ENCODE measurements around the gene ATP6V1B1. TPM values are rescaled to one million over a fixed set of nuclear protein-coding genes. Genes with fewer than 3 reads are reported as not detected.

ATP6V1B1 gene
- total RNA-seq, 4 donors from 2014 or later = 0.97 to 1.2 TPM; not detected in 2

GRCh38 chr2:70904371-70905216 is 31.1 kb upstream of the ATP6V1B1 start:
- TF ChIP-seq CTCF (IDR thresholded peaks at IDR 0.05) (no peak), POLR2A (IDR thresholded peaks at IDR 0.05) (no peak)
- Histone ChIP-seq H3K4me1 (peaks cover 14 to 38% (median 23%) of the 10 kb centered on the region in 3 donors), H3K36me3 (no peaks in the 10 kb centered on the region), H3K4me3 (no peak overlapping the region), H3K27ac (peak overlapping the region in 1 of 4 donors; percentile 3), H3K9me3 (no peaks in the 10 kb centered on the region), H3K27me3 (peaks cover 0 to 100% (median 16%) of the 10 kb centered on the region in 4 donors)
- 67 to 68% methylated on average over 13 to 19 of the region's 56 CpGs for WGBS, 2 donors
- DNase-seq = no peak
- intact Hi-C loops (cut with DNase I) = no loop called here

GRCh38 chr2:70905443-70906421 is 30.0 kb upstream of the ATP6V1B1 start:
- peaks cover 0 to 100% (median 17%) of the 10 kb centered on the region in 4 donors for H3K27me3 ChIP-seq
- intact Hi-C loops (cut with DNase I) = no loop called here

GRCh38 chr2:70906439-70907005 is 29.2 kb upstream of the ATP6V1B1 start:
- intact Hi-C loops (cut with DNase I) = no loop called here
- no peak for DNase-seq
- H3K4me1 ChIP-seq = peaks cover 4 to 18% (median 4%) of the 10 kb centered on the region in 3 donors
- H3K27ac ChIP-seq = no peak overlapping the region
- H3K36me3 ChIP-seq = no peaks in the 10 kb centered on the region
- 40 to 57% methylated on average over 15 to 16 of the region's 16 CpGs for WGBS, 2 donors
- H3K4me3 ChIP-seq = no peak overlapping the region
- H3K27me3 ChIP-seq = peaks cover 0 to 100% (median 14%) of the 10 kb centered on the region in 4 donors
- H3K9me3 ChIP-seq = no peaks in the 10 kb centered on the region
- TF ChIP-seq POLR2A (IDR thresholded peaks at IDR 0.05) (no peak), CTCF (IDR thresholded peaks at IDR 0.05) (no peak)

More at GRCh38 chr2:70905443-70906421, 30.0 kb upstream of the ATP6V1B1 start:
- H3K9me3 ChIP-seq = no peaks in the 10 kb centered on the region
- no peak overlapping the region for H3K4me3 ChIP-seq
- 67 to 72% methylated on average over 13 to 18 of the region's 18 CpGs for WGBS, 2 donors
- TF ChIP-seq POLR2A (IDR thresholded peaks at IDR 0.05) = no peak
- TF ChIP-seq CTCF (IDR thresholded peaks at IDR 0.05) = no peak
- H3K27ac ChIP-seq = no peak overlapping the region
- no peaks in the 10 kb centered on the region for H3K36me3 ChIP-seq
- H3K4me1 ChIP-seq = peaks cover 12 to 26% (median 12%) of the 10 kb centered on the region in 3 donors
- no peak for DNase-seq

- Histone ChIP-seq H3K27ac (peak overlapping the region in 1 of 4 donors; percentile 18), H3K27me3 (peaks cover 0 to 100% (median 13%) of the 10 kb centered on the region in 4 donors), H3K36me3 (no peaks in the 10 kb centered on the region), H3K9me3 (no peaks in the 10 kb centered on the region), H3K4me1 (peaks cover 0 to 11% (median 0%) of the 10 kb centered on the region in 3 donors), H3K4me3 (peak overlapping the region in 3 of 4 donors; percentile 13 to 45 (median 20))
- 35 to 38% methylated on average over 18 to 31 of the region's 40 CpGs for WGBS, 2 donors
- intact Hi-C loops (cut with DNase I) = no loop called here
- TF ChIP-seq POLR2A (IDR thresholded peaks at IDR 0.05) (no peak), CTCF (IDR thresholded peaks at IDR 0.05) (no peak)
- DNase-seq = no peak
Observed at GRCh38 chr2:70907130-70908057, 28.3 kb upstream of the ATP6V1B1 start.

Measured in esophagus squamous epithelium (tissue), 5 donors.